WTC11 (cell line): ENCODE data around the gene ELOVL7. TPM values are rescaled to one million over a fixed set of nuclear protein-coding genes. Genes with fewer than 3 reads are reported as not detected.

Experiments used
- ATAC-seq: fragments of 200-7000 bp; cut with Tn5 transposase; 2 replicates; pipeline ENCODE4 v1.10.0; 2021; ENCODE audit warnings: mild to moderate bottlenecking, moderate library complexity
- CTCF ChIA-PET: fragments of 300-600 bp; sonication (Branson Sonifier 250); formaldehyde crosslinking; loops from one replicate; lab custom pipeline; 2021; ENCODE audit warnings: antibody characterized with exemption; lab: Charles Lee
- POLR2A ChIA-PET: fragments of 350-600 bp; sonication (Branson Sonifier 250); formaldehyde crosslinking; loops from one replicate; lab custom pipeline; 2021; ENCODE audit warnings: antibody characterized with exemption; lab: Charles Lee
- DNase-seq: peaks from one replicate; pipeline ENCODE4 v3.0.0; 2021; ENCODE audit warnings: low spot score
- H3K27ac Mint-ChIP-seq: 2 replicates; pipeline ENCODE4 v1.8.0; 2021; ENCODE audit warnings: mixed read lengths
- H3K27me3 Mint-ChIP-seq: 2 replicates; pipeline ENCODE4 v1.8.0; 2021; ENCODE audit warnings: low read depth, mild to moderate bottlenecking, moderate library complexity, mixed read lengths
- H3K36me3 Mint-ChIP-seq: 2 replicates; pipeline ENCODE4 v1.8.0; 2021; ENCODE audit warnings: mixed read lengths
- H3K4me1 Mint-ChIP-seq: 2 replicates; pipeline ENCODE4 v1.8.0; 2022; ENCODE audit warnings: mixed read lengths
- H3K4me3 Mint-ChIP-seq: 2 replicates; pipeline ENCODE4 v1.8.0; 2021; ENCODE audit warnings: mild to moderate bottlenecking, moderate library complexity, mixed read lengths
- H3K9me3 Mint-ChIP-seq: 2 replicates; pipeline ENCODE4 v1.8.0; 2021; ENCODE audit warnings: mixed read lengths
- AR ChIP-seq: fragments of 250-450 bp; sonication (Bioruptor Pico); IDR thresholded peaks from 2 replicates; pipeline ENCODE4 v1.9.0; 2021; ENCODE audit warnings: mild to moderate bottlenecking
- ESRRA ChIP-seq: sonication (generic); formaldehyde crosslinking; IDR thresholded peaks from 2 replicates; pipeline ENCODE4 v1.8.1; 2022; ENCODE audit warnings: mild to moderate bottlenecking, missing genetic modification reagents, borderline replicate concordance
- GABPB1 ChIP-seq: sonication (generic); formaldehyde crosslinking; IDR thresholded peaks from 2 replicates; pipeline ENCODE4 v1.8.1; 2023; ENCODE audit warnings: mild to moderate bottlenecking, missing genetic modification reagents
- GRHL2 ChIP-seq: fragments of 250-450 bp; sonication (Bioruptor Pico); IDR thresholded peaks from 2 replicates; pipeline ENCODE4 v1.8.0; 2022; ENCODE audit warnings: mild to moderate bottlenecking, moderate library complexity; ENCODE audit not compliant: insufficient replicate concordance, severe bottlenecking
- JAZF1 ChIP-seq: fragments of 250-450 bp; sonication (Bioruptor Pico); IDR thresholded peaks from 2 replicates; pipeline ENCODE4 v1.9.0; 2021; ENCODE audit warnings: moderate library complexity, mild to moderate bottlenecking, inconsistent platforms
- KAT7 ChIP-seq: sonication (generic); formaldehyde crosslinking; IDR thresholded peaks from 2 replicates; pipeline ENCODE4 v1.8.1; 2023; ENCODE audit warnings: missing genetic modification reagents, mild to moderate bottlenecking, borderline replicate concordance
- NR1H2 ChIP-seq: sonication (generic); formaldehyde crosslinking; IDR thresholded peaks from 2 replicates; pipeline ENCODE4 v1.9.0; 2021; ENCODE audit warnings: mild to moderate bottlenecking, moderate library complexity, missing genetic modification reagents
- PREB ChIP-seq: sonication (generic); formaldehyde crosslinking; IDR thresholded peaks from 2 replicates; pipeline ENCODE4 v1.8.1; 2022; ENCODE audit warnings: mild to moderate bottlenecking, missing genetic modification reagents, moderate library complexity, borderline replicate concordance
- TCF7 ChIP-seq: sonication (generic); formaldehyde crosslinking; IDR thresholded peaks from 2 replicates; pipeline ENCODE4 v1.8.0; 2022; ENCODE audit warnings: mild to moderate bottlenecking, low read depth, missing genetic modification reagents, moderate library complexity
- total RNA-seq: library from RNA; stranded (reverse); gene quantifications from 3 replicates; pipeline ENCODE4 v1.2.3, GENCODE V29; 2021
- TF ChIP-seq, protein P1 (sequence below): fragments of 250-450 bp; sonication (Bioruptor Pico); IDR thresholded peaks from 2 replicates; pipeline ENCODE4 v1.9.0; 2021; ENCODE audit warnings: moderate library complexity, mild to moderate bottlenecking, inconsistent platforms, borderline replicate concordance
- TF ChIP-seq, protein P2 (sequence below): sonication (generic); formaldehyde crosslinking; IDR thresholded peaks from 2 replicates; pipeline ENCODE4 v1.8.1; 2023; ENCODE audit warnings: mild to moderate bottlenecking, missing genetic modification reagents
- TF ChIP-seq, protein P3 (sequence below): sonication (generic); formaldehyde crosslinking; IDR thresholded peaks from 2 replicates; pipeline ENCODE4 v1.8.1; 2023; ENCODE audit warnings: mild to moderate bottlenecking, missing genetic modification reagents
- TF ChIP-seq, protein P4 (sequence below): sonication (generic); formaldehyde crosslinking; IDR thresholded peaks from 2 replicates; pipeline ENCODE4 v1.8.0; 2023; ENCODE audit warnings: missing genetic modification reagents, mild to moderate bottlenecking, borderline replicate concordance

The ELOVL7 gene
- total RNA-seq, 1 experiment from 2014 or later = 7.1 TPM

DNA sequence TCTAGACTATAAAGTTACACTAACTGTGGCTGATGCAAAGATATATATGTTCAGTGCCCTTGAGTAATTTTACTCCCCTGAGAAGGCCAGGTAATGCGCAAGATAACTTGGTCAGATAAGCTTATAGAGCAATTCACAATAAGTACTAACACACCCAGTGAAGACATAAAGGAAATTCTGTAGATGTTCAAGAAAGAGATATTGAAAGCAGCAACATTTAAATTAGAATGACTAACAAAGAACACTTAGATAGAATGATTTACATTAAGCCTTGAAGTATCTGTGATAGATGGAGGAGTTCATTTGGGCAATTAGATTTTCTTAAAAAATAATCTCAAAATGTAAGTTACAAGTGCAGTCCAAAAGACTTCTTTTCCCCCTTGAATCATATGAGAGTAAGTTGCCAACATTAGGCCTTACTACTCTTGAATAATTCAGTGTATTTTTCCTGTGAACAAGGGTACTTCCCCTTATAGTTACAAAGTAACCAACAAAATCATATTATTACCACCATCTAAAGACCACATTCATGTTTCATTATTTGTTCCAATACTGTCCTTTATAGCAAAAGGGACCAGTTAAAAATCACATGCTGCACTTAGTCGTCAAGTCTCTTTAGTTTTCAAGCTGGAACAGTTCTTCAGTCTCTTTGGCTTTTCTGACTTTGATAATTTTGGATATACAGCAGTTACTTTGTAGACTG is 44.4 kb upstream of the ELOVL7 start:
- Mint-ChIP-seq H3K4me3 (no peak overlapping the region), H3K27me3 (no peaks in the 10 kb centered on the region), H3K9me3 (peaks cover 21% of the 10 kb centered on the region), H3K4me1 (peaks cover 14% of the 10 kb centered on the region), H3K36me3 (peaks cover 28% of the 10 kb centered on the region), H3K27ac (peak overlapping the region; percentile 12; the same call in 1 of the 2 replicates)
- ChIA-PET POLR2A (no interaction called here), CTCF (no interaction called here)
- ATAC-seq (no peak), DNase-seq (no peak)
- TF ChIP-seq TCF7 (no peak), NR1H2 (no peak), JAZF1 (no peak), GABPB1 (CRISPR knock-in tag) (no peak), PREB (CRISPR knock-in tag) (no peak), ESRRA (no peak), GRHL2 (CRISPR knock-in tag) (no peak), KAT7 (CRISPR knock-in tag) (no peak), AR (no peak)
- TF ChIP-seq, protein P1, sequence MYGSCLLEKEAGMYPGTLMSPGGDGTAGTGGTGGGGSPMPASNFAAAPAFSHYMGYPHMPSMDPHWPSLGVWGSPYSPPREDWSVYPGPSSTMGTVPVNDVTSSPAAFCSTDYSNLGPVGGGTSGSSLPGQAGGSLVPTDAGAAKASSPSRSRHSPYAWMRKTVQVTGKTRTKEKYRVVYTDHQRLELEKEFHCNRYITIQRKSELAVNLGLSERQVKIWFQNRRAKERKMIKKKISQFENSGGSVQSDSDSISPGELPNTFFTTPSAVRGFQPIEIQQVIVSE = no peak
- TF ChIP-seq, protein P2, sequence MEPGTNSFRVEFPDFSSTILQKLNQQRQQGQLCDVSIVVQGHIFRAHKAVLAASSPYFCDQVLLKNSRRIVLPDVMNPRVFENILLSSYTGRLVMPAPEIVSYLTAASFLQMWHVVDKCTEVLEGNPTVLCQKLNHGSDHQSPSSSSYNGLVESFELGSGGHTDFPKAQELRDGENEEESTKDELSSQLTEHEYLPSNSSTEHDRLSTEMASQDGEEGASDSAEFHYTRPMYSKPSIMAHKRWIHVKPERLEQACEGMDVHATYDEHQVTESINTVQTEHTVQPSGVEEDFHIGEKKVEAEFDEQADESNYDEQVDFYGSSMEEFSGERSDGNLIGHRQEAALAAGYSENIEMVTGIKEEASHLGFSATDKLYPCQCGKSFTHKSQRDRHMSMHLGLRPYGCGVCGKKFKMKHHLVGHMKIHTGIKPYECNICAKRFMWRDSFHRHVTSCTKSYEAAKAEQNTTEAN (CRISPR knock-in tag) = no peak
- TF ChIP-seq, protein P3, sequence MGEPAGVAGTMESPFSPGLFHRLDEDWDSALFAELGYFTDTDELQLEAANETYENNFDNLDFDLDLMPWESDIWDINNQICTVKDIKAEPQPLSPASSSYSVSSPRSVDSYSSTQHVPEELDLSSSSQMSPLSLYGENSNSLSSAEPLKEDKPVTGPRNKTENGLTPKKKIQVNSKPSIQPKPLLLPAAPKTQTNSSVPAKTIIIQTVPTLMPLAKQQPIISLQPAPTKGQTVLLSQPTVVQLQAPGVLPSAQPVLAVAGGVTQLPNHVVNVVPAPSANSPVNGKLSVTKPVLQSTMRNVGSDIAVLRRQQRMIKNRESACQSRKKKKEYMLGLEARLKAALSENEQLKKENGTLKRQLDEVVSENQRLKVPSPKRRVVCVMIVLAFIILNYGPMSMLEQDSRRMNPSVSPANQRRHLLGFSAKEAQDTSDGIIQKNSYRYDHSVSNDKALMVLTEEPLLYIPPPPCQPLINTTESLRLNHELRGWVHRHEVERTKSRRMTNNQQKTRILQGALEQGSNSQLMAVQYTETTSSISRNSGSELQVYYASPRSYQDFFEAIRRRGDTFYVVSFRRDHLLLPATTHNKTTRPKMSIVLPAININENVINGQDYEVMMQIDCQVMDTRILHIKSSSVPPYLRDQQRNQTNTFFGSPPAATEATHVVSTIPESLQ (CRISPR knock-in tag) = no peak
- TF ChIP-seq, protein P4, sequence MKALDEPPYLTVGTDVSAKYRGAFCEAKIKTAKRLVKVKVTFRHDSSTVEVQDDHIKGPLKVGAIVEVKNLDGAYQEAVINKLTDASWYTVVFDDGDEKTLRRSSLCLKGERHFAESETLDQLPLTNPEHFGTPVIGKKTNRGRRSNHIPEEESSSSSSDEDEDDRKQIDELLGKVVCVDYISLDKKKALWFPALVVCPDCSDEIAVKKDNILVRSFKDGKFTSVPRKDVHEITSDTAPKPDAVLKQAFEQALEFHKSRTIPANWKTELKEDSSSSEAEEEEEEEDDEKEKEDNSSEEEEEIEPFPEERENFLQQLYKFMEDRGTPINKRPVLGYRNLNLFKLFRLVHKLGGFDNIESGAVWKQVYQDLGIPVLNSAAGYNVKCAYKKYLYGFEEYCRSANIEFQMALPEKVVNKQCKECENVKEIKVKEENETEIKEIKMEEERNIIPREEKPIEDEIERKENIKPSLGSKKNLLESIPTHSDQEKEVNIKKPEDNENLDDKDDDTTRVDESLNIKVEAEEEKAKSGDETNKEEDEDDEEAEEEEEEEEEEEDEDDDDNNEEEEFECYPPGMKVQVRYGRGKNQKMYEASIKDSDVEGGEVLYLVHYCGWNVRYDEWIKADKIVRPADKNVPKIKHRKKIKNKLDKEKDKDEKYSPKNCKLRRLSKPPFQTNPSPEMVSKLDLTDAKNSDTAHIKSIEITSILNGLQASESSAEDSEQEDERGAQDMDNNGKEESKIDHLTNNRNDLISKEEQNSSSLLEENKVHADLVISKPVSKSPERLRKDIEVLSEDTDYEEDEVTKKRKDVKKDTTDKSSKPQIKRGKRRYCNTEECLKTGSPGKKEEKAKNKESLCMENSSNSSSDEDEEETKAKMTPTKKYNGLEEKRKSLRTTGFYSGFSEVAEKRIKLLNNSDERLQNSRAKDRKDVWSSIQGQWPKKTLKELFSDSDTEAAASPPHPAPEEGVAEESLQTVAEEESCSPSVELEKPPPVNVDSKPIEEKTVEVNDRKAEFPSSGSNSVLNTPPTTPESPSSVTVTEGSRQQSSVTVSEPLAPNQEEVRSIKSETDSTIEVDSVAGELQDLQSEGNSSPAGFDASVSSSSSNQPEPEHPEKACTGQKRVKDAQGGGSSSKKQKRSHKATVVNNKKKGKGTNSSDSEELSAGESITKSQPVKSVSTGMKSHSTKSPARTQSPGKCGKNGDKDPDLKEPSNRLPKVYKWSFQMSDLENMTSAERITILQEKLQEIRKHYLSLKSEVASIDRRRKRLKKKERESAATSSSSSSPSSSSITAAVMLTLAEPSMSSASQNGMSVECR (CRISPR knock-in tag) = no peak
